Measurements from ENCODE around the gene PCK1.

Gene PCK1

GRCh38 chr20:57608516-57608915 lies 47.6 kb downstream of the PCK1 start:
- no peak for DNase-seq

GRCh38 chr20:57609086-57609841 lies 48.4 kb downstream of the PCK1 start:
- DNase-seq, result no peak

GRCh38 chr20:57609842-57610167 lies 48.9 kb downstream of the PCK1 start:
- no peak for DNase-seq

- no peak for DNase-seq
Measured at GRCh38 chr20:57610261-57610952, 49.5 kb downstream of the PCK1 start.

- DNase-seq, result no peak
Measured at GRCh38 chr20:57611586-57612311, 50.8 kb downstream of the PCK1 start.

GRCh38 chr20:57612436-57612835 lies 51.5 kb downstream of the PCK1 start:
- DNase-seq, result no peak

- DNase-seq, result no peak
Measured at GRCh38 chr20:57612916-57613315, 52.0 kb downstream of the PCK1 start.

GRCh38 chr20:57613481-57613921 lies 52.6 kb downstream of the PCK1 start:
- DNase-seq, result no peak

- no peak for DNase-seq
Measured at GRCh38 chr20:57614490-57615444, 53.9 kb downstream of the PCK1 start.

- DNase-seq, result no peak
Measured at GRCh38 chr20:57615445-57615811, 54.5 kb downstream of the PCK1 start.

- no peak for DNase-seq
Measured at GRCh38 chr20:57616143-57616951, 55.4 kb downstream of the PCK1 start.

- no peak for DNase-seq
Measured at GRCh38 chr20:57617079-57617795, 56.3 kb downstream of the PCK1 start.
